Epithelial cell of alveolus of lung (primary cell): ENCODE data around the gene HLA-DPA1. TPM values are rescaled to one million over a fixed set of nuclear protein-coding genes. Genes with fewer than 3 reads are reported as not detected.

Experiments
- total RNA-seq: library from RNA; depleted of rRNA; stranded (reverse); fragments of >200 nt; gene quantifications from 2 replicates; pipeline ENCODE4 v1.2.1, GENCODE V29; 2015

The HLA-DPA1 gene
- 1.3 and 1.8 TPM in 2 replicates for total RNA-seq

DNA sequence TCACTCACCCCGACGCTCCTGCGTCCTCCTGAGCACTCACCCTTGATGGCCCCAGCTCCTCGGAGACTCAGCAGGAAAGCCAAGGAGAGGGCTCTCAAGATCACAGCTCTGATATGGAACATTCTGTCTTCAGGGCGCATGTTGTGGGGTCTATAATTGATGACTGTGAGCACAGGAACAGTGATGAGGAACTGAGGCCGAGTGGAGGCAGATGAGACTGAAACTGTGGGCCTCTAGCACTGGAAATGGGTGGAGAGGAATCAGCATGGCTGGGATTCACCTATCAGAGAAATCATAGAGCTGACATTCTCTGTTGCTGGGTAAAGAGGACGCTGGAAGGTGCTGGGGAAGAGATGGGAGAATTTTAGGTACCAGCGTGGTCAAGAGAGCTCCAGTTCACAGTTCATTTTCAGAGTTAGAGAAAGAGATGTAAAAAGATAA is at the start of gene HLA-DPA1:
Gene HLA-DPA1 (minus strand): TSS at position 219 of the 441 bp plus-strand sequence.

DNA sequence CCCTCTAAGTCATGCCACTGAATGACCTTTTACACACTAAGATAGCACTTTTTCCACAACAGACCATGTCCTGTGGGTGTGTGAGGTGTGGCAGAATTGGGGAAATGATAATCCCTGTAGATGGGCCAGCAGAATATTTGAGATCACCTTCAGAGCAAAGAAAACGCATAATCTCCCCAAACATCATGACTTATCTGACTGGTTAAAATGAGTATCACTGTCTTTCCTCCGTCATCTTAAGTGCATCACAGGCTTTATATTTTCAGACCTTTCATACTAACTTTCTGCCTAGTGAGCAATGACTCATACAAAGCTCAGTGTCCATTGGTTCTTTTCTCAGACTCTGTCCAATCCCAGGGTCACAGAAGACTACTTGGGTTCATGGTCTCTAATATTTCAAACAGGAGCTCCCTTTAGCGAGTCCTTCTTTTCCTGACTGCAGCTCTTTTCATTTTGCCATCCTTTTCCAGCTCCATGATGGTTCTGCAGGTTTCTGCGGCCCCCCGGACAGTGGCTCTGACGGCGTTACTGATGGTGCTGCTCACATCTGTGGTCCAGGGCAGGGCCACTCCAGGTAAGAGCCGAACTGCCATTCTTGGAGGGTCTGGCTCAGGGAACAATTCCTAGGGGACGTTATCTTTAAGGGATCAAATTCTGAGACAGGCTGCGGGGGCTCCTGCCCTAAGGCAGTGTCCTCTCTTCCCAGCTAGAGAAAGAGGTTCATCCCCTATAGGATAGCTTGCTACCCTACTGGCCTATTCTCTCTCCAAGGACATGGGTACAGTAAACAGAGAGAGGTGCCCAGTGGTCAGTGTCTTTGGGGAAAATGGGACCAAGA is 2.3 kb upstream of the HLA-DPA1 start, which contains the start of gene HLA-DPB1:
Gene HLA-DPB1 (plus strand): TSS at position 423 of the 838 bp plus-strand sequence. CDS start 52 bp downstream, at position 475.

Other genes starting within 250 kb of the HLA-DPA1 start
- 6.6 and 7.8 TPM in 2 replicates for gene TAP2, start 234.9 kb downstream of the HLA-DPA1 start, total RNA-seq
- gene PSMB8, start 229.6 kb downstream of the HLA-DPA1 start, total RNA-seq, result 44.0 and 73.2 TPM in 2 replicates
- 21.0 and 48.4 TPM in 2 replicates for gene TAP1, start 219.9 kb downstream of the HLA-DPA1 start, total RNA-seq
- gene PSMB9, start 219.5 kb downstream of the HLA-DPA1 start, total RNA-seq, result 7.8 and 43.2 TPM in 2 replicates
- 4.6 TPM in 1 of 2 replicates, not detected in the other for gene HLA-DMB, start 132.6 kb downstream of the HLA-DPA1 start, total RNA-seq
- 1.0 and 9.3 TPM in 2 replicates for gene HLA-DMA, start 120.6 kb downstream of the HLA-DPA1 start, total RNA-seq
- 68.0 and 115 TPM in 2 replicates for gene BRD2, start 105.1 kb downstream of the HLA-DPA1 start, total RNA-seq
- 0.16 TPM in 1 of 2 replicates, not detected in the other for gene HLA-DOA, start 64.1 kb downstream of the HLA-DPA1 start, total RNA-seq
- gene HLA-DPB1, start 2.3 kb upstream of the HLA-DPA1 start, total RNA-seq, result 20.7 and 48.1 TPM in 2 replicates
- 0.16 TPM in 1 of 2 replicates, not detected in the other for gene COL11A2, start 118.8 kb upstream of the HLA-DPA1 start, total RNA-seq
- gene RXRB, start 127.0 kb upstream of the HLA-DPA1 start, total RNA-seq, result 18.2 and 30.1 TPM in 2 replicates
- gene SLC39A7, start 127.2 kb upstream of the HLA-DPA1 start, total RNA-seq, result 125 and 202 TPM in 2 replicates
- gene HSD17B8, start 131.0 kb upstream of the HLA-DPA1 start, total RNA-seq, result 4.9 and 16.4 TPM in 2 replicates
- gene RING1, start 134.9 kb upstream of the HLA-DPA1 start, total RNA-seq, result 17.8 and 22.0 TPM in 2 replicates
- 26.1 and 26.4 TPM in 2 replicates for gene VPS52, start 198.2 kb upstream of the HLA-DPA1 start, total RNA-seq
- 6,636 and 7,005 TPM in 2 replicates for gene RPS18, start 198.4 kb upstream of the HLA-DPA1 start, total RNA-seq
- 3.6 and 6.8 TPM in 2 replicates for gene B3GALT4, start 203.5 kb upstream of the HLA-DPA1 start, total RNA-seq
- 52.8 and 61.5 TPM in 2 replicates for gene WDR46, start 215.6 kb upstream of the HLA-DPA1 start, total RNA-seq
- 47.4 and 68.0 TPM in 2 replicates for gene PFDN6, start 216.0 kb upstream of the HLA-DPA1 start, total RNA-seq
- 36.6 and 37.5 TPM in 2 replicates for gene RGL2, start 225.3 kb upstream of the HLA-DPA1 start, total RNA-seq
- 101 and 167 TPM in 2 replicates for gene TAPBP, start 240.4 kb upstream of the HLA-DPA1 start, total RNA-seq
- gene ZBTB22, start 244.1 kb upstream of the HLA-DPA1 start, total RNA-seq, result 17.6 and 20.3 TPM in 2 replicates
- 35.0 and 54.7 TPM in 2 replicates for gene DAXX, start 249.3 kb upstream of the HLA-DPA1 start, total RNA-seq